Thyroid gland (tissue), 4 donors: ENCODE measurements around the gene DLGAP3. TPM values are rescaled to one million over a fixed set of nuclear protein-coding genes. Genes with fewer than 3 reads are reported as not detected.

ENCODE experiments used
- DNase-seq, 2 donors: peaks; one replicate each; pipeline ENCODE4 v3.0.0-alpha.2; 2019
- H3K27ac ChIP-seq, 3 donors: fragments of 200-600 bp; sonication (generic); 1 replicate in 2 of 3; 2 replicates in 1 of 3; pipeline ENCODE4 v1.5.1; 2016 to 2019; ENCODE audit warnings: mild to moderate bottlenecking in 1 of 3, moderate library complexity in 1 of 3
- H3K27me3 ChIP-seq: fragments of 200-600 bp; sonication (generic); one replicate; pipeline ENCODE4 v1.5.1; 2019
- H3K36me3 ChIP-seq, 2 donors: fragments of 200-600 bp; sonication (generic); one replicate each; pipeline ENCODE4 v1.5.1; 2016 to 2019
- H3K4me1 ChIP-seq, 2 donors: fragments of 200-600 bp; sonication (generic); one replicate each; pipeline ENCODE4 v1.5.1; 2017 to 2019
- H3K4me3 ChIP-seq, 3 donors: fragments of 200-600 bp; sonication (generic); replicated peaks in 1 of 3; 1 replicate in 2 of 3; 2 replicates in 1 of 3; pipeline ENCODE4 v1.5.1; 2016; ENCODE audit warnings: mild to moderate bottlenecking in 1 of 3
- H3K9me3 ChIP-seq: fragments of 200-600 bp; sonication (generic); one replicate; pipeline ENCODE4 v1.5.1; 2017
- POLR2A ChIP-seq, 2 donors: fragments of 450-650 bp; IDR thresholded peaks; one replicate each; pipeline ENCODE4 v1.6.1; 2017; ENCODE audit warnings: antibody characterized with exemption in 2 of 2, mild to moderate bottlenecking in 2 of 2, moderate library complexity in 1 of 2
- WGBS, 2 donors: methylation state at CpG; one replicate each; pipeline ENCODE4 v1.1.5; 2017; 5-methylcytosine and 5-hydroxymethylcytosine counted together
- intact Hi-C: fragments of 100-400 bp; cut with DNase I; formaldehyde crosslinking; loops from one replicate; pipeline ENCODE4 v1.15.1; 2023
- total RNA-seq, 4 donors: library from RNA; depleted of rRNA; stranded (reverse); fragments of >200 nt; gene quantifications; one replicate each; pipeline ENCODE4 v1.2.3, GENCODE V29; 2016
- TF ChIP-seq, protein P1 (sequence below), 6 experiments: fragments of 200-600 bp in 3 of 6; fragments of 450-650 bp in 3 of 6; sonication (generic) in 3 of 6; IDR thresholded peaks; one replicate each; pipeline ENCODE4 v1.5.1; 2016 to 2019; ENCODE audit warnings: antibody characterized with exemption in 6 of 6, mild to moderate bottlenecking in 2 of 6, inconsistent platforms in 1 of 6, moderate library complexity in 1 of 6

Gene DLGAP3, protein sequence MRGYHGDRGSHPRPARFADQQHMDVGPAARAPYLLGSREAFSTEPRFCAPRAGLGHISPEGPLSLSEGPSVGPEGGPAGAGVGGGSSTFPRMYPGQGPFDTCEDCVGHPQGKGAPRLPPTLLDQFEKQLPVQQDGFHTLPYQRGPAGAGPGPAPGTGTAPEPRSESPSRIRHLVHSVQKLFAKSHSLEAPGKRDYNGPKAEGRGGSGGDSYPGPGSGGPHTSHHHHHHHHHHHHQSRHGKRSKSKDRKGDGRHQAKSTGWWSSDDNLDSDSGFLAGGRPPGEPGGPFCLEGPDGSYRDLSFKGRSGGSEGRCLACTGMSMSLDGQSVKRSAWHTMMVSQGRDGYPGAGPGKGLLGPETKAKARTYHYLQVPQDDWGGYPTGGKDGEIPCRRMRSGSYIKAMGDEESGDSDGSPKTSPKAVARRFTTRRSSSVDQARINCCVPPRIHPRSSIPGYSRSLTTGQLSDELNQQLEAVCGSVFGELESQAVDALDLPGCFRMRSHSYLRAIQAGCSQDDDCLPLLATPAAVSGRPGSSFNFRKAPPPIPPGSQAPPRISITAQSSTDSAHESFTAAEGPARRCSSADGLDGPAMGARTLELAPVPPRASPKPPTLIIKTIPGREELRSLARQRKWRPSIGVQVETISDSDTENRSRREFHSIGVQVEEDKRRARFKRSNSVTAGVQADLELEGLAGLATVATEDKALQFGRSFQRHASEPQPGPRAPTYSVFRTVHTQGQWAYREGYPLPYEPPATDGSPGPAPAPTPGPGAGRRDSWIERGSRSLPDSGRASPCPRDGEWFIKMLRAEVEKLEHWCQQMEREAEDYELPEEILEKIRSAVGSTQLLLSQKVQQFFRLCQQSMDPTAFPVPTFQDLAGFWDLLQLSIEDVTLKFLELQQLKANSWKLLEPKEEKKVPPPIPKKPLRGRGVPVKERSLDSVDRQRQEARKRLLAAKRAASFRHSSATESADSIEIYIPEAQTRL
- total RNA-seq, result under 1 TPM in 2 of 4 donors, not detected in 2; 0.22 to 0.67 TPM

DNA sequence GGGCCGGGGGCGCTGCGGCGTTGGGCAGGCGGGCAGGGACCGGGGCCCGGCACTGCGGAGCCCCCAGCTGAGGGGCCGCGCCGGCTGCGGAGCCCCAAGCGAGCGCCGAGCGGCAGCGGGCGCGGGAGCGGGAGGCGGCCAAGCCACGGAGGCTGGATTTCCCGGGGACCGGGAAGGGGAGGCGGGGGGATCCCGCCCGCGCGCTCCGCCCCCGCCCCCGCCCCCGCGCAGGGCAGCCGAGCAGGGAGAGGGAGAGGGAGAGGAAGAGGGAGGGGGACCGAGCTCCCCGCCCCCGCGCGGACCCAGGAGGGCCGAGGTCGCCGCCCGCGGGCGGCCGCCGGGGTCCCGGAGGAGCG lies at the start of gene DLGAP3:
DLGAP3 (minus strand) TSS at position 154 of the 356 bp plus-strand sequence. CDS start 24,267 bp downstream, outside the sequence.
- WGBS, 2 donors, result 2% methylated on average over 11 of the region's 50 CpGs; no CpG with 5 or more reads in 1 of the 2 donors
- peak within 1 kb of the TSS in 1 of 3 donors; percentile 19 for H3K4me3 ChIP-seq
- no peaks in the 10 kb centered on the region for H3K9me3 ChIP-seq
- intact Hi-C loops, result no loop called here
- H3K36me3 ChIP-seq, result no peaks in the 10 kb centered on the region
- peaks cover 6 to 15% of the 10 kb centered on the region in 2 donors for H3K4me1 ChIP-seq
- TF ChIP-seq, protein P1, sequence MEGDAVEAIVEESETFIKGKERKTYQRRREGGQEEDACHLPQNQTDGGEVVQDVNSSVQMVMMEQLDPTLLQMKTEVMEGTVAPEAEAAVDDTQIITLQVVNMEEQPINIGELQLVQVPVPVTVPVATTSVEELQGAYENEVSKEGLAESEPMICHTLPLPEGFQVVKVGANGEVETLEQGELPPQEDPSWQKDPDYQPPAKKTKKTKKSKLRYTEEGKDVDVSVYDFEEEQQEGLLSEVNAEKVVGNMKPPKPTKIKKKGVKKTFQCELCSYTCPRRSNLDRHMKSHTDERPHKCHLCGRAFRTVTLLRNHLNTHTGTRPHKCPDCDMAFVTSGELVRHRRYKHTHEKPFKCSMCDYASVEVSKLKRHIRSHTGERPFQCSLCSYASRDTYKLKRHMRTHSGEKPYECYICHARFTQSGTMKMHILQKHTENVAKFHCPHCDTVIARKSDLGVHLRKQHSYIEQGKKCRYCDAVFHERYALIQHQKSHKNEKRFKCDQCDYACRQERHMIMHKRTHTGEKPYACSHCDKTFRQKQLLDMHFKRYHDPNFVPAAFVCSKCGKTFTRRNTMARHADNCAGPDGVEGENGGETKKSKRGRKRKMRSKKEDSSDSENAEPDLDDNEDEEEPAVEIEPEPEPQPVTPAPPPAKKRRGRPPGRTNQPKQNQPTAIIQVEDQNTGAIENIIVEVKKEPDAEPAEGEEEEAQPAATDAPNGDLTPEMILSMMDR (IDR thresholded peaks at IDR 0.05), result no peak
- peaks cover 29% of the 10 kb centered on the region for H3K27me3 ChIP-seq
- H3K27ac ChIP-seq, result no peak within 1 kb of the TSS
- no peak for DNase-seq

DNA sequence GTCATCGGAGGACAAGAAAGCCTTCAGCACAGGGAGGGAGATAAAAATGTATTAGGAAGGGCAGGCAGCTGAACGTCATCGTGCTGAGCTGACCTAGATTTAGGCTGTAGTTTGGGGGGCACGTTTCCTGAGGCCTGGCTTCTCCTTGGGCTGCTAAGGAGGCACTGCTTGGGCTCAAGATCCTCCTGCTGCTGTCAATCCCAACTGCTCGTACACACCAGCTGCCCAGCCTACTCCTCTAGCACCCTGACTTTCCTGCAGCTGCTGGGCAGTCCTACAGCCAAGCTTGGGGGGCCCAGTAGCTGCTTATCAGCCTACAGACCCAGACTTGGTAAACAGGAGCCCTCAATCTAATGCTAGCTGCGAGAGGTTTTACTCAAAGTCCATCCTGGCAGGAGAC lies 49.5 kb upstream of the DLGAP3 start:
- DNase-seq, result no peak
- no peaks in the 10 kb centered on the region for H3K27me3 ChIP-seq
- peaks cover 5 to 19% of the 10 kb centered on the region in 2 donors for H3K4me1 ChIP-seq
- no peaks in the 10 kb centered on the region for H3K36me3 ChIP-seq
- H3K9me3 ChIP-seq, result no peaks in the 10 kb centered on the region
- no peak overlapping the region for H3K27ac ChIP-seq
- TF ChIP-seq, protein P1 (IDR thresholded peaks at IDR 0.05), result no peak
- no peak for TF ChIP-seq POLR2A (IDR thresholded peaks at IDR 0.05)
- intact Hi-C loops, result no loop called here
- 83 to 90% methylated on average over 6 of the region's 6 CpGs for WGBS, 2 donors
- H3K4me3 ChIP-seq, result no peak overlapping the region

DNA sequence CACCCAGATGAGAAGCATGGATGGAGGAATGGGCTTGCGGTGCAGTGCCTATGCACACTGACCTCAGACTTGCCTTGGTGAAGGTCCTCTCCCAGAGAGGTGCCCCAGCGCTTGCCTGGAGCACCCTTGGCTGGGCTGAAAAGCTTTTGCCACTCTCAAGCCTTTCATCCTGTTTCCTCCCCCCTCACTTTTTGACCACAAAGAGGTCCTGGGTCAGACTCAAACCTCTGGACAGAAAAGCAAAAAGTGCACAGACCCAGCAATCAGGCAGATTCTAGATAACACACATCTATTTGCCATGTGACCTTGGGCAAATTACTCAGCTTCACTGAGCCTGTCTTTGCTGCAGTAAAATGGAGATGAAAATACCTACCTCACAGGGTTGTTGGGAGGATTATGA lies 48.4 kb upstream of the DLGAP3 start:
- intact Hi-C loops, result no loop called here
- Histone ChIP-seq H3K27ac (no peak overlapping the region), H3K9me3 (no peaks in the 10 kb centered on the region), H3K27me3 (no peaks in the 10 kb centered on the region), H3K36me3 (no peaks in the 10 kb centered on the region), H3K4me3 (no peak overlapping the region), H3K4me1 (peaks cover 2 to 15% of the 10 kb centered on the region in 2 donors)
- 100% methylated on average over 2 of the region's 2 CpGs for WGBS, 2 donors
- DNase-seq, result no peak
- TF ChIP-seq, protein P1 (IDR thresholded peaks at IDR 0.05), result no peak
- TF ChIP-seq POLR2A (IDR thresholded peaks at IDR 0.05), result no peak

DNA sequence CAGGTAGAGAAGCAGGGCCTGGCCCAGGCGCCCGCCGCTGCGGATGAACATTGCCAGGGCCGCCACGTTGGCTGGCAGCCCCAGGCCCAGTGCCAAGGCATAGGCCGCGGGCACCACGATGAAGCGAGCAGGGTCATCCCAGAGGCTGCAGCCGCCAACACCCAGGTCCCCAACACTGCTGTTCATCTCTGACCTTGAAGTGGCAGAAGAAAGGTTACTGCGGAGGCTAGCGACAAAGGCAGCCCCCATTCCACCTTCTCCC lies 47.7 kb upstream of the DLGAP3 start:
- intact Hi-C loops, result no loop called here
- no peak overlapping the region for H3K4me3 ChIP-seq
- H3K4me1 ChIP-seq, result peaks cover 2 to 19% of the 10 kb centered on the region in 2 donors
- no peak for DNase-seq
- WGBS, 2 donors, result 92 to 100% methylated on average over 2 to 9 of the region's 13 CpGs
- TF ChIP-seq, protein P1 (IDR thresholded peaks at IDR 0.05), result no peak
- no peak for TF ChIP-seq POLR2A (IDR thresholded peaks at IDR 0.05)
- no peaks in the 10 kb centered on the region for H3K9me3 ChIP-seq
- no peaks in the 10 kb centered on the region for H3K36me3 ChIP-seq
- no peak overlapping the region for H3K27ac ChIP-seq
- no peaks in the 10 kb centered on the region for H3K27me3 ChIP-seq
